CD14-positive monocyte (primary cell): ENCODE measurements around the gene C3orf52. TPM values are rescaled to one million over a fixed set of nuclear protein-coding genes. Genes with fewer than 3 reads are reported as not detected.

Experiments
- DNase-seq, 3 donors: peaks; one replicate each; pipeline ENCODE4 v3.0.0-alpha.2; 2011 to 2022
- H2AFZ ChIP-seq: 2 replicates; pipeline ENCODE4 v1.6.0; 2012; ENCODE audit warnings: mild to moderate bottlenecking, low read depth, low read length, inconsistent platforms; ENCODE audit not compliant: insufficient read depth, poor library complexity, severe bottlenecking
- H3K27ac ChIP-seq, 2 donors: 1 replicate in 1 of 2; 2 replicates in 1 of 2; pipeline ENCODE4 v1.5.1; 2012 to 2013; ENCODE audit warnings: low read length in 2 of 2, control low read depth in 1 of 2, inconsistent platforms in 1 of 2, low read depth in 1 of 2, mild to moderate bottlenecking in 1 of 2
- H3K27me3 ChIP-seq, 2 donors: one replicate each; pipeline versions ENCODE4 v1.6.0 to v1.6.1; 2011 to 2013; ENCODE audit warnings: low read length in 2 of 2; ENCODE audit not compliant: control insufficient read depth in 2 of 2, insufficient read depth in 2 of 2
- H3K36me3 ChIP-seq, 2 donors: replicated peaks in 1 of 2; 1 replicate in 1 of 2; 2 replicates in 1 of 2; pipeline versions ENCODE4 v1.5.1 to v1.6.1; 2012 to 2013; ENCODE audit warnings: low read length in 2 of 2, control low read depth in 1 of 2, inconsistent platforms in 1 of 2, mild to moderate bottlenecking in 1 of 2; ENCODE audit not compliant: insufficient read depth in 2 of 2, control insufficient read depth in 1 of 2
- H3K4me1 ChIP-seq, 2 donors: 1 replicate in 1 of 2; 2 replicates in 1 of 2; pipeline versions ENCODE4 v1.5.1 to v1.6.1; 2012 to 2013; ENCODE audit warnings: low read length in 2 of 2, control low read depth in 1 of 2, inconsistent platforms in 1 of 2, mild to moderate bottlenecking in 1 of 2, moderate library complexity in 1 of 2; ENCODE audit not compliant: insufficient read depth in 2 of 2, control insufficient read depth in 1 of 2
- H3K4me2 ChIP-seq: replicated peaks from 2 replicates; pipeline ENCODE3; 2012; ENCODE audit warnings: low read length, moderate library complexity, mild to moderate bottlenecking; ENCODE audit not compliant: poor library complexity, severe bottlenecking; ENCODE audit errors: extremely low read depth
- H3K4me3 ChIP-seq, 3 experiments: fragments of 200-600 bp in 1 of 3; sonication (generic) in 1 of 3; replicated peaks in 1 of 3; 1 replicate in 2 of 3; 2 replicates in 1 of 3; pipeline ENCODE4 v1.5.1; 2011 to 2013; ENCODE audit warnings: low read length in 3 of 3, mild to moderate bottlenecking in 3 of 3, control low read depth in 2 of 3, low read depth in 2 of 3, inconsistent platforms in 1 of 3, moderate library complexity in 1 of 3
- H3K79me2 ChIP-seq: 2 replicates; pipeline ENCODE4 v1.6.0; 2012; ENCODE audit warnings: mild to moderate bottlenecking, control low read depth, inconsistent platforms, low read length, moderate library complexity; ENCODE audit not compliant: insufficient read depth
- H3K9ac ChIP-seq: 2 replicates; pipeline ENCODE4 v1.6.0; 2017; ENCODE audit warnings: low read length, mild to moderate bottlenecking; ENCODE audit not compliant: insufficient read depth, poor library complexity, severe bottlenecking
- H3K9me3 ChIP-seq, 2 donors: replicated peaks in 1 of 2; 1 replicate in 1 of 2; 2 replicates in 1 of 2; pipeline versions ENCODE4 v1.5.1 to v1.6.1; 2012 to 2013; ENCODE audit warnings: low read length in 2 of 2, control low read depth in 1 of 2; ENCODE audit not compliant: control insufficient read depth in 1 of 2, insufficient read depth in 1 of 2
- H4K20me1 ChIP-seq: 2 replicates; pipeline ENCODE4 v1.6.0; 2012; ENCODE audit warnings: mild to moderate bottlenecking, low read length, control low read depth, moderate library complexity; ENCODE audit not compliant: insufficient read depth
- H3K27ac Mint-ChIP-seq, 7 donors: one replicate each; pipeline ENCODE4 v1.8.0; 2020; ENCODE audit warnings: mild to moderate bottlenecking in 7 of 7, mixed read lengths in 7 of 7, moderate library complexity in 6 of 7, inconsistent platforms in 2 of 7
- H3K27me3 Mint-ChIP-seq, 3 donors: one replicate each; pipeline ENCODE4 v1.8.0; 2021 to 2022; ENCODE audit warnings: low read depth in 3 of 3, mild to moderate bottlenecking in 3 of 3, mixed read lengths in 3 of 3, moderate library complexity in 3 of 3, inconsistent platforms in 1 of 3
- H3K36me3 Mint-ChIP-seq, 2 donors: one replicate each; pipeline ENCODE4 v1.8.0; 2020; ENCODE audit warnings: mixed read lengths in 2 of 2, inconsistent platforms in 1 of 2, mild to moderate bottlenecking in 1 of 2
- H3K4me1 Mint-ChIP-seq: one replicate; pipeline ENCODE4 v1.8.0; 2020; ENCODE audit warnings: mild to moderate bottlenecking, mixed read lengths
- H3K4me3 Mint-ChIP-seq, 2 donors: one replicate each; pipeline ENCODE4 v1.8.0; 2020; ENCODE audit warnings: mild to moderate bottlenecking in 2 of 2, mixed read lengths in 2 of 2, moderate library complexity in 1 of 2
- H3K9me3 Mint-ChIP-seq, 7 donors: one replicate each; pipeline ENCODE4 v1.8.0; 2020 to 2022; ENCODE audit warnings: mixed read lengths in 7 of 7, mild to moderate bottlenecking in 6 of 7, moderate library complexity in 6 of 7, inconsistent platforms in 2 of 7
- CTCF ChIP-seq: fragments of 200-600 bp; IDR thresholded peaks from one replicate; pipeline ENCODE4 v1.8.0; 2022; ENCODE audit warnings: antibody characterized with exemption, mild to moderate bottlenecking
- WGBS: methylation state at CpG from one replicate; pipeline ENCODE4 v1.1.5; 2013; ENCODE audit warnings: missing lambda C conversion rate; ENCODE audit not compliant: insufficient coverage; 5-methylcytosine and 5-hydroxymethylcytosine counted together
- intact Hi-C, 2 donors: fragments of 100-400 bp; cut with micrococcal nuclease; formaldehyde crosslinking; loops; one replicate each; pipeline versions ENCODE4 v1.15.0 to v1.15.1; 2023
- polyA plus RNA-seq, 3 donors: library from polyadenylated mRNA; depleted of rRNA in 1 of 3; unstranded in 2 of 3; stranded (reverse) in 1 of 3; fragments of 300-500 nt in 2 of 3; fragments of >200 nt in 1 of 3; fragmentation: Illumina TruSeq in 2 of 3; gene quantifications; 1 replicate in 2 of 3; 2 replicates in 1 of 3; pipeline ENCODE4 v1.2.3, GENCODE V29; 2012 to 2021

Gene C3orf52
- polyA plus RNA-seq, 3 donors: not detected

GRCh38 chr3:112042842-112043280 lies 43.3 kb upstream of the C3orf52 start:
- peaks cover 0 to 2% (median 0%) of the 10 kb centered on the region in 7 donors for H3K9me3 Mint-ChIP-seq
- Histone ChIP-seq H2AFZ (no peak overlapping the region), H3K27me3 (no peaks in the 10 kb centered on the region), H3K36me3 (no peaks in the 10 kb centered on the region), H4K20me1 (no peaks in the 10 kb centered on the region), H3K4me1 (peaks cover 0 to 2% of the 10 kb centered on the region in 2 donors), H3K9me3 (no peaks in the 10 kb centered on the region), H3K4me3 (no peak overlapping the region), H3K79me2 (no peaks in the 10 kb centered on the region), H3K4me2 (no peak overlapping the region), H3K9ac (no peak overlapping the region), H3K27ac (no peak overlapping the region)
- intact Hi-C loops: no loop called here
- H3K27me3 Mint-ChIP-seq: peaks cover 0 to 2% (median 2%) of the 10 kb centered on the region in 3 donors
- no peaks in the 10 kb centered on the region for H3K36me3 Mint-ChIP-seq
- H3K4me3 Mint-ChIP-seq: no peak overlapping the region
- H3K27ac Mint-ChIP-seq: no peak overlapping the region
- WGBS: 100% methylated on average over 2 of the region's 6 CpGs
- DNase-seq: no peak
- H3K4me1 Mint-ChIP-seq: no peaks in the 10 kb centered on the region
- TF ChIP-seq CTCF: no peak

DNA sequence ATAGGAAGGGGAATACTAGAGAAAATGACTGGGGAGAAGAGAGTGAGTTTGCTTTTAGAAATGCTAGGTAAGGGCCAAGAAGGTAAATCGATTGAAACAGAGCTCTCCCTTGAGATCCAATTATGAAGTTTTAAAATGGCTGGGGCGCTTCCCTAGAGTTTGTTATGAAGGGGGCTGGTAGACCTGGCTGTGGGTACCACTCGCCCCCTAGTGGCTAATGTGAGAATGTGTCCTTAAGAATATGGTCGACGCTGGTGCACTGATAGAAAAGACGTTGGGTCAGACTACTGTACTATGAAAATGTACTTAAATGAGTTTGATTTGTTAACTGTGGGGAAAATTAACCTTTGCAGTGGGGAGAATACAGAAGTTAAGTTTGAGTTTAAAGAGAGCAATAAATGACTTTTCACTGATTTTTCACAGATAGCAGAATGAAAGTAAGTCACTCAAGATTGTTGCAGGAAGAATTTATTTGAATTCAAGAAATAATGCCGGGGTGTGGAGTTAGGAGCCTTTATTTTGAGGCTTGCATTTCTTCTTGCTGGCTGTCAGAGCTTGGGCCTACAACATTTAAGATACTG lies 42.5 kb upstream of the C3orf52 start:
- no peak overlapping the region for H2AFZ ChIP-seq
- H3K9ac ChIP-seq: no peak overlapping the region

More for the DNA sequence above, 42.5 kb upstream of the C3orf52 start:
- Mint-ChIP-seq H3K27me3 (peaks cover 0 to 2% (median 2%) of the 10 kb centered on the region in 3 donors), H3K4me1 (no peaks in the 10 kb centered on the region), H3K9me3 (no peaks in the 10 kb centered on the region), H3K4me3 (no peak overlapping the region), H3K36me3 (no peaks in the 10 kb centered on the region), H3K27ac (no peak overlapping the region)
- peaks cover 0 to 2% of the 10 kb centered on the region in 2 donors for H3K4me1 ChIP-seq
- no peaks in the 10 kb centered on the region for H3K9me3 ChIP-seq
- no peaks in the 10 kb centered on the region for H4K20me1 ChIP-seq
- H3K4me3 ChIP-seq: no peak overlapping the region
- no peaks in the 10 kb centered on the region for H3K27me3 ChIP-seq
- peak; percentile 90 for TF ChIP-seq CTCF
- H3K27ac ChIP-seq: no peak overlapping the region
- no peaks in the 10 kb centered on the region for H3K36me3 ChIP-seq
- intact Hi-C loops: no loop called here
- H3K79me2 ChIP-seq: no peaks in the 10 kb centered on the region
- H3K4me2 ChIP-seq: peak overlapping the region; percentile 25
- DNase-seq: peak; percentile 15 to 52 (median 50)
- WGBS: 0% methylated on average over 6 of the region's 7 CpGs
